ENCODE data around the gene ELP4. TPM values are rescaled to one million over a fixed set of nuclear protein-coding genes. Genes with fewer than 3 reads are reported as not detected.
"Not testable (repeated sequence)": the region's sequence is repeated elsewhere in the genome, so short reads cannot be mapped to it uniquely, and the experiment has no call there.

The ELP4 gene
- total and polyA plus RNA-seq, 3 donors from 2014 or later: 28.0 to 29.7 (median 29.1) TPM

DNA sequence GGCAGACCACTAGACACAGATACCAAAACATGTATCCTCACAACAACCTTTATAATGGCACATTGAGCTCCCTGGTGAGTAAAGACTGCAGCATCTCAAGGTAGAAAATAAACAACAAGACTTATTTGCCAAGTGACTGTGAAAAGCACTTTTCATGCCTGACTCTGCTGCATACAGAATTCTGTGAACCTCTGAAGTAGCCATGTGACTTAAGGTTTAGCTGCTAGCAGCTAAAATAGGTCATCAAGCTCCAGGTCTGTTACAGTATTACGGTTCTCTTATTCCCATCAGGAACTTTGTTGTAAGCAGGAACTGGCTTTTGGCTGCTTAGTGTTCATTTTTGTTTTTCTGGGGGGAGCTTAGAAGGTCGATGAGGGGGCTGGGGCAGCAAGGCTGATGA, 162.1 kb downstream of the ELP4 start:
- intact Hi-C loops (cut with DNase I; ENCODE audit: low total_unique reads): no loop called here
- Histone ChIP-seq H3K9me3 (no peaks in the 10 kb centered on the region), H3K27ac (no peak overlapping the region), H3K4me1 (no peaks in the 10 kb centered on the region), H3K36me3 (ENCODE audit: low read depth, missing control alignments) (no peaks in the 10 kb centered on the region), H3K27me3 (no peaks in the 10 kb centered on the region), H3K4me3 (no peak overlapping the region)
- 59 to 67% methylated on average over 2 of the region's 2 CpGs for WGBS, 2 donors
- no peak for DNase-seq
- TF ChIP-seq, protein P1, sequence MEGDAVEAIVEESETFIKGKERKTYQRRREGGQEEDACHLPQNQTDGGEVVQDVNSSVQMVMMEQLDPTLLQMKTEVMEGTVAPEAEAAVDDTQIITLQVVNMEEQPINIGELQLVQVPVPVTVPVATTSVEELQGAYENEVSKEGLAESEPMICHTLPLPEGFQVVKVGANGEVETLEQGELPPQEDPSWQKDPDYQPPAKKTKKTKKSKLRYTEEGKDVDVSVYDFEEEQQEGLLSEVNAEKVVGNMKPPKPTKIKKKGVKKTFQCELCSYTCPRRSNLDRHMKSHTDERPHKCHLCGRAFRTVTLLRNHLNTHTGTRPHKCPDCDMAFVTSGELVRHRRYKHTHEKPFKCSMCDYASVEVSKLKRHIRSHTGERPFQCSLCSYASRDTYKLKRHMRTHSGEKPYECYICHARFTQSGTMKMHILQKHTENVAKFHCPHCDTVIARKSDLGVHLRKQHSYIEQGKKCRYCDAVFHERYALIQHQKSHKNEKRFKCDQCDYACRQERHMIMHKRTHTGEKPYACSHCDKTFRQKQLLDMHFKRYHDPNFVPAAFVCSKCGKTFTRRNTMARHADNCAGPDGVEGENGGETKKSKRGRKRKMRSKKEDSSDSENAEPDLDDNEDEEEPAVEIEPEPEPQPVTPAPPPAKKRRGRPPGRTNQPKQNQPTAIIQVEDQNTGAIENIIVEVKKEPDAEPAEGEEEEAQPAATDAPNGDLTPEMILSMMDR (IDR thresholded peaks at IDR 0.05): no peak
- no peak for TF ChIP-seq POLR2A (IDR thresholded peaks at IDR 0.05)

DNA sequence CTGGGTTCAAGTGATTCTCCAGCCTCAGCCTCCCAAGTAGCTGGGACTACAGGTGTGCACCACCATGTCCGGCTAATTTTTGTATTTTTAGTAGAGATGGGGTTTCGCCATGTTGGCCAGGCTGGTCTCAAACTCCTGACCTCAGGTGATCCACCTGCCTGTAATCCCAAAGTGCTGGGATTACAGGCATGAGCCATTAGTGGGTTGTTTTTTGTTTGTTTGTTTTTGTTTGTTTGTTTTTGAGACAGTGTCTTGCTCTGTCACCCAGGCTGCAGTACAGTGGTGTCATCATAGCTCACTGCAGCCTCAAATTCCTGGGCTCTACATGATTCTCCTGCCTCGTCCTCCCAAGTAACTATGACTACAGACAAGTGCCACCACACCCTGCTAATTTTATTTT, 163.5 kb downstream of the ELP4 start:
- H3K4me3 ChIP-seq; intact Hi-C loops (cut with DNase I; ENCODE audit: low total_unique reads); H3K27me3 ChIP-seq; DNase-seq; H3K9me3 ChIP-seq; H3K36me3 ChIP-seq (ENCODE audit: low read depth, missing control alignments); H3K4me1 ChIP-seq; H3K27ac ChIP-seq: not testable (repeated sequence)
- WGBS, 2 donors: 96 to 98% methylated on average over 3 of the region's 3 CpGs

GRCh38 chr11:31676280-31676982, 166.9 kb downstream of the ELP4 start:
- Histone ChIP-seq H3K4me3 (no peak overlapping the region), H3K9me3 (no peaks in the 10 kb centered on the region), H3K27me3 (no peaks in the 10 kb centered on the region), H3K36me3 (ENCODE audit: low read depth, missing control alignments) (no peaks in the 10 kb centered on the region), H3K27ac (no peak overlapping the region), H3K4me1 (no peaks in the 10 kb centered on the region)
- no peak for DNase-seq
- TF ChIP-seq, protein P1 (IDR thresholded peaks at IDR 0.05): no peak
- no peak for TF ChIP-seq POLR2A (IDR thresholded peaks at IDR 0.05)
- 91 to 98% methylated on average over 1 of the region's 1 CpG for WGBS, 2 donors
- intact Hi-C loops (cut with DNase I; ENCODE audit: low total_unique reads): no loop called here

- no peak overlapping the region for H3K4me3 ChIP-seq
- TF ChIP-seq, protein P1 (IDR thresholded peaks at IDR 0.05): no peak
- TF ChIP-seq POLR2A (IDR thresholded peaks at IDR 0.05): no peak
- 64 to 94% methylated on average over 3 of the region's 3 CpGs for WGBS, 2 donors
- no peaks in the 10 kb centered on the region for H3K9me3 ChIP-seq
- no peaks in the 10 kb centered on the region for H3K27me3 ChIP-seq
- no peaks in the 10 kb centered on the region for H3K4me1 ChIP-seq
- H3K27ac ChIP-seq: no peak overlapping the region
- no peaks in the 10 kb centered on the region for H3K36me3 ChIP-seq (ENCODE audit: low read depth, missing control alignments)
- intact Hi-C loops (cut with DNase I; ENCODE audit: low total_unique reads): no loop called here
- DNase-seq: no peak
These were observed 171.2 kb downstream of the ELP4 start for GRCh38 chr11:31680770-31681169.

DNA sequence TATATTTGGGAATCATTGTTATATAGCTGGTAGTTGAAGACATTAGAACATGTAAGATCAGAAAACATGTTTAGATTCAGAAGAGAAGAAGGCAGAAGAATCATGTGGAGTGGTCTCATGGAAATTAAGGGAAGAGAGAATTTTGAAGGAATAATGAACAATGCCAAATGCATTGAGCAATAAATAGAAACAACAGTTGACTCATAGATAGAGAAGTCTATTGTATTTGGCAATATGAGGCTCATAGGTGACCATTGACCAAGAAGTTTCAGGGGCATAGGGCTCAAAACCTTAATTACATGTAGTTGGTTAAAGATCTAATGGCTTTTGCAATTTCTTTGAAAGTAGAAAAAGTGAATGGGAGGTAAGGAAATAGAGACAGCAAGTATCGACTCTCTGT, 177.7 kb downstream of the ELP4 start:
- TF ChIP-seq, protein P1 (IDR thresholded peaks at IDR 0.05): no peak
- no peak for TF ChIP-seq POLR2A (IDR thresholded peaks at IDR 0.05)
- DNase-seq: no peak
- Histone ChIP-seq H3K4me3 (no peak overlapping the region), H3K27me3 (no peaks in the 10 kb centered on the region), H3K36me3 (ENCODE audit: low read depth, missing control alignments) (no peaks in the 10 kb centered on the region), H3K9me3 (no peaks in the 10 kb centered on the region), H3K4me1 (no peaks in the 10 kb centered on the region), H3K27ac (no peak overlapping the region)
- WGBS, 2 donors: 91 to 100% methylated on average over 1 of the region's 1 CpG
- intact Hi-C loops (cut with DNase I; ENCODE audit: low total_unique reads): no loop called here
